H9 (cell line): Measurements from ENCODE around the gene ADRM1. TPM values are rescaled to one million over a fixed set of nuclear protein-coding genes. Genes with fewer than 3 reads are reported as not detected.

Experiments
- DNase-seq: peaks from one replicate; pipeline ENCODE4 v3.0.0-alpha.2; 2017
- H2AFZ ChIP-seq: one replicate; pipeline ENCODE4 v1.6.1; 2013; ENCODE audit warnings: mild to moderate bottlenecking, low read length, control low read depth, moderate library complexity
- H2AK5ac ChIP-seq: 2 replicates; pipeline ENCODE4 v1.6.1; 2013; ENCODE audit warnings: low read length, control low read depth, mixed read lengths; ENCODE audit not compliant: insufficient read length
- H2BK120ac ChIP-seq: one replicate; pipeline ENCODE4 v1.6.1; 2013; ENCODE audit warnings: low read depth, mild to moderate bottlenecking, low read length, control low read depth, inconsistent platforms; ENCODE audit not compliant: poor library complexity, severe bottlenecking
- H2BK12ac ChIP-seq: 2 replicates; pipeline ENCODE4 v1.6.1; 2013; ENCODE audit warnings: low read length, control low read depth, mixed read lengths, low read depth; ENCODE audit not compliant: insufficient read length
- H2BK15ac ChIP-seq: 2 replicates; pipeline ENCODE4 v1.6.1; 2013; ENCODE audit warnings: low read depth, low read length, control low read depth
- H2BK20ac ChIP-seq: one replicate; pipeline ENCODE4 v1.6.1; 2013; ENCODE audit warnings: low read depth, mild to moderate bottlenecking, low read length, control low read depth, inconsistent platforms; ENCODE audit not compliant: poor library complexity, severe bottlenecking
- H2BK5ac ChIP-seq: 2 replicates; pipeline ENCODE4 v1.6.1; 2013; ENCODE audit warnings: low read length, control low read depth, mixed read lengths; ENCODE audit not compliant: insufficient read length
- H3K14ac ChIP-seq: 2 replicates; pipeline ENCODE4 v1.6.1; 2013; ENCODE audit warnings: low read length, control low read depth; ENCODE audit not compliant: insufficient read depth
- H3K18ac ChIP-seq: 2 replicates; pipeline ENCODE4 v1.6.1; 2013; ENCODE audit warnings: low read depth, mild to moderate bottlenecking, mixed read lengths, low read length, control low read depth; ENCODE audit not compliant: insufficient read length
- H3K23ac ChIP-seq: 2 replicates; pipeline ENCODE4 v1.6.1; 2013; ENCODE audit warnings: low read length, control low read depth, mixed read lengths, low read depth; ENCODE audit not compliant: insufficient read length
- H3K23me2 ChIP-seq: 2 replicates; pipeline ENCODE4 v1.6.1; 2013; ENCODE audit warnings: low read depth, mild to moderate bottlenecking, mixed read lengths, low read length, control low read depth; ENCODE audit not compliant: insufficient read length, poor library complexity, severe bottlenecking
- H3K27ac ChIP-seq: 2 replicates; pipeline ENCODE4 v1.5.1; 2013; ENCODE audit warnings: low read length, control low read depth, mixed read lengths, low read depth; ENCODE audit not compliant: insufficient read length
- H3K27me3 ChIP-seq: 2 replicates; pipeline ENCODE4 v1.6.1; 2013; ENCODE audit warnings: low read length, control low read depth, inconsistent platforms; ENCODE audit not compliant: insufficient read depth
- H3K4ac ChIP-seq: 2 replicates; pipeline ENCODE4 v1.6.1; 2013; ENCODE audit warnings: low read depth, mild to moderate bottlenecking, control low read depth, inconsistent platforms, low read length, moderate library complexity
- H3K4me1 ChIP-seq: 2 replicates; pipeline ENCODE4 v1.6.1; 2013; ENCODE audit warnings: low read length, control low read depth, inconsistent platforms; ENCODE audit not compliant: insufficient read depth
- H3K4me2 ChIP-seq: 2 replicates; pipeline ENCODE4 v1.6.1; 2013; ENCODE audit warnings: low read length, control low read depth, mixed read lengths; ENCODE audit not compliant: insufficient read length, insufficient read depth
- H3K56ac ChIP-seq: 2 replicates; pipeline ENCODE4 v1.6.1; 2013; ENCODE audit warnings: low read depth, mild to moderate bottlenecking, mixed read lengths, low read length, control low read depth; ENCODE audit not compliant: insufficient read length
- H3K79me1 ChIP-seq: 2 replicates; pipeline ENCODE4 v1.6.1; 2013; ENCODE audit warnings: low read depth, mild to moderate bottlenecking, moderate library complexity, low read length, control low read depth, inconsistent platforms; ENCODE audit not compliant: insufficient read depth, poor library complexity, severe bottlenecking
- H3K79me2 ChIP-seq: 2 replicates; pipeline ENCODE4 v1.6.1; 2013; ENCODE audit warnings: low read length, control low read depth, inconsistent platforms; ENCODE audit not compliant: insufficient read depth
- H3K9ac ChIP-seq: 2 replicates; pipeline ENCODE4 v1.6.1; 2013; ENCODE audit warnings: low read length, control low read depth, mixed read lengths; ENCODE audit not compliant: insufficient read length; ENCODE audit errors: extremely low read depth
- H3K9me3 ChIP-seq: one replicate; pipeline ENCODE4 v1.6.1; 2013; ENCODE audit warnings: low read depth, low read length, inconsistent platforms; ENCODE audit not compliant: control insufficient read depth
- H3T11ph ChIP-seq: one replicate; pipeline ENCODE4 v1.6.1; 2013; ENCODE audit warnings: mild to moderate bottlenecking, low read length, control low read depth, inconsistent platforms
- H4K20me1 ChIP-seq: one replicate; pipeline ENCODE4 v1.6.1; 2013; ENCODE audit not compliant: control insufficient read depth, insufficient read length, insufficient read depth
- H4K5ac ChIP-seq: 2 replicates; pipeline ENCODE4 v1.6.1; 2013; ENCODE audit warnings: low read depth, mild to moderate bottlenecking, mixed read lengths, low read length, control low read depth; ENCODE audit not compliant: insufficient read length
- H4K8ac ChIP-seq: replicated peaks from 2 replicates; pipeline ENCODE4 v1.6.1; 2013; ENCODE audit warnings: low read length, control low read depth, mixed read lengths, low read depth; ENCODE audit not compliant: insufficient read length
- H4K91ac ChIP-seq: 2 replicates; pipeline ENCODE4 v1.6.1; 2013; ENCODE audit warnings: low read depth, mild to moderate bottlenecking, moderate library complexity, mixed read lengths, low read length, control low read depth; ENCODE audit not compliant: insufficient read length
- H3K27ac Mint-ChIP-seq, 3 experiments: 2 replicates in 2 of 3; 3 replicates in 1 of 3; pipeline ENCODE4 v1.8.0; 2020 to 2021; ENCODE audit warnings: mixed read lengths in 3 of 3, mild to moderate bottlenecking in 1 of 3, moderate library complexity in 1 of 3
- H3K27me3 Mint-ChIP-seq: 2 replicates; pipeline ENCODE4 v1.8.0; 2021; ENCODE audit warnings: low read depth, mild to moderate bottlenecking, moderate library complexity, mixed read lengths
- H3K36me3 Mint-ChIP-seq, 3 experiments: 2 replicates in 2 of 3; 3 replicates in 1 of 3; pipeline ENCODE4 v1.8.0; 2020 to 2021; ENCODE audit warnings: low read depth in 3 of 3, mixed read lengths in 3 of 3; ENCODE audit not compliant: insufficient read depth in 1 of 3
- H3K4me1 Mint-ChIP-seq, 2 experiments: 2 replicates each; pipeline ENCODE4 v1.8.0; 2020; ENCODE audit warnings: mixed read lengths in 2 of 2
- H3K4me3 Mint-ChIP-seq, 2 experiments: 2 replicates in 1 of 2; 3 replicates in 1 of 2; pipeline ENCODE4 v1.8.0; 2020 to 2021; ENCODE audit warnings: mild to moderate bottlenecking in 2 of 2, mixed read lengths in 2 of 2, moderate library complexity in 1 of 2
- H3K9me3 Mint-ChIP-seq, 2 experiments: 2 replicates in 1 of 2; 3 replicates in 1 of 2; pipeline ENCODE4 v1.8.0; 2020; ENCODE audit warnings: mild to moderate bottlenecking in 2 of 2, mixed read lengths in 2 of 2, moderate library complexity in 1 of 2
- CTCF ChIP-seq: fragments of 200-600 bp; sonication (generic); conservative IDR thresholded peaks from 3 replicates; pipeline ENCODE4 v1.8.0; 2021; ENCODE audit warnings: antibody characterized with exemption, mild to moderate bottlenecking
- WGBS: extraction: QIAGEN DNeasy Blood & Tissue Kit; methylation state at CpG from one replicate; pipeline ENCODE4 v1.1.7; 2013; ENCODE audit warnings: missing lambda C conversion rate, low lambda C conversion rate, mixed read lengths; ENCODE audit not compliant: insufficient read length; ENCODE audit errors: extremely low coverage; 5-methylcytosine and 5-hydroxymethylcytosine counted together
- total RNA-seq: library from RNA; stranded (reverse); gene quantifications from 2 replicates; pipeline ENCODE4 v1.2.1, GENCODE V29; 2021

Gene ADRM1
- total RNA-seq, 1 experiment from 2014 or later, result 153 TPM

GRCh38 chr20:62287129-62287528 is 15.7 kb upstream of the ADRM1 start:
- H2AFZ ChIP-seq, result no peak overlapping the region
- no peak overlapping the region for H2BK15ac ChIP-seq
- H3K56ac ChIP-seq, result no peak overlapping the region
- no peak overlapping the region for H4K91ac ChIP-seq
- H3K27me3 Mint-ChIP-seq, result no peaks in the 10 kb centered on the region
- no peak overlapping the region for H2BK12ac ChIP-seq
- H3K27ac Mint-ChIP-seq, result no peak overlapping the region; a peak in 1 of 7 replicates
- no peaks in the 10 kb centered on the region for H3K4me1 ChIP-seq
- DNase-seq, result no peak
- no peaks in the 10 kb centered on the region; a peak in 1 of 5 replicates for H3K9me3 Mint-ChIP-seq
- H3K27me3 ChIP-seq, result no peaks in the 10 kb centered on the region
- WGBS, result no CpG with 5 or more reads among the region's 6 CpGs
- peaks cover 8 to 48% (median 35%) of the 10 kb centered on the region in 3 experiments; a peak in 6 of 7 replicates for H3K36me3 Mint-ChIP-seq
- TF ChIP-seq CTCF, result no peak
- peaks cover 3% of the 10 kb centered on the region for H4K20me1 ChIP-seq
- H3K79me2 ChIP-seq, result no peaks in the 10 kb centered on the region
- H3K79me1 ChIP-seq, result no peaks in the 10 kb centered on the region
- H2BK20ac ChIP-seq, result no peak overlapping the region
- H3K14ac ChIP-seq, result no peak overlapping the region
- H4K8ac ChIP-seq, result no peak overlapping the region
- no peak overlapping the region for H2BK120ac ChIP-seq
- no peak overlapping the region for H2AK5ac ChIP-seq
- H3K9ac ChIP-seq, result no peak overlapping the region
- no peak overlapping the region for H3K4me2 ChIP-seq
- no peak overlapping the region for H3K4me3 Mint-ChIP-seq
- no peak overlapping the region for H3K18ac ChIP-seq
- no peaks in the 10 kb centered on the region for H3K9me3 ChIP-seq
- H4K5ac ChIP-seq, result no peak overlapping the region
- no peaks in the 10 kb centered on the region for H3K23me2 ChIP-seq
- no peak overlapping the region for H3K27ac ChIP-seq
- H3K4ac ChIP-seq, result no peak overlapping the region
- H3K23ac ChIP-seq, result no peak overlapping the region
- no peak overlapping the region for H3T11ph ChIP-seq
- H3K4me1 Mint-ChIP-seq, result no peaks in the 10 kb centered on the region
- no peak overlapping the region for H2BK5ac ChIP-seq
